Osteoblast (primary cell): ENCODE measurements around the gene SMIM22. TPM values are rescaled to one million over a fixed set of nuclear protein-coding genes. Genes with fewer than 3 reads are reported as not detected.
A peak's percentile ranks its signal among the peaks of the same experiment; 100 is the strongest.

Experiments used
- DNase-seq: peaks from one replicate; pipeline ENCODE4 v3.0.0; 2011; ENCODE audit warnings: low spot score, mixed read lengths; ENCODE audit not compliant: insufficient read length; ENCODE audit errors: missing footprints
- H2AFZ ChIP-seq: 2 replicates; pipeline ENCODE4 v1.6.0; 2011; ENCODE audit warnings: mild to moderate bottlenecking, low read length
- H3K27ac ChIP-seq: 2 replicates; pipeline ENCODE4 v1.5.1; 2011; ENCODE audit warnings: mild to moderate bottlenecking, low read depth, low read length, moderate library complexity
- H3K27me3 ChIP-seq: 2 replicates; pipeline ENCODE4 v1.6.0; 2012; ENCODE audit warnings: mild to moderate bottlenecking, control low read depth, inconsistent platforms, low read length, moderate library complexity; ENCODE audit not compliant: insufficient read depth
- H3K36me3 ChIP-seq: 2 replicates; pipeline ENCODE4 v1.5.1; 2011; ENCODE audit warnings: mild to moderate bottlenecking, low read length, control low read depth, moderate library complexity; ENCODE audit not compliant: insufficient read depth
- H3K4me1 ChIP-seq: 2 replicates; pipeline ENCODE4 v1.5.1; 2011; ENCODE audit warnings: mild to moderate bottlenecking, low read length, control low read depth, moderate library complexity; ENCODE audit not compliant: insufficient read depth
- H3K4me2 ChIP-seq: 2 replicates; pipeline ENCODE4 v1.6.0; 2011; ENCODE audit warnings: mild to moderate bottlenecking, low read length; ENCODE audit not compliant: insufficient read depth
- H3K4me3 ChIP-seq: fragments of 200-600 bp; sonication (generic); 3 replicates; pipeline ENCODE4 v1.5.1; 2012; ENCODE audit warnings: mild to moderate bottlenecking, low read length, inconsistent platforms; ENCODE audit not compliant: insufficient read depth
- H3K79me2 ChIP-seq: 2 replicates; pipeline ENCODE4 v1.6.0; 2012; ENCODE audit warnings: mild to moderate bottlenecking, low read length, control low read depth, inconsistent platforms; ENCODE audit not compliant: insufficient read depth
- H3K9me3 ChIP-seq: 2 replicates; pipeline ENCODE4 v1.5.1; 2011; ENCODE audit warnings: low read depth, low read length, control low read depth
- H4K20me1 ChIP-seq: 2 replicates; pipeline ENCODE4 v1.6.0; 2012; ENCODE audit warnings: mild to moderate bottlenecking, low read length, control low read depth; ENCODE audit not compliant: insufficient read depth
- CTCF ChIP-seq: IDR thresholded peaks from 2 replicates; pipeline ENCODE4 v1.5.1; 2011; ENCODE audit warnings: mild to moderate bottlenecking, low read depth, low read length, moderate library complexity; ENCODE audit errors: extremely low read depth
- total RNA-seq: library from RNA; depleted of rRNA; stranded (reverse); fragments of >200 nt; gene quantifications from 2 replicates; pipeline ENCODE4 v1.2.3, GENCODE V29; 2012

The SMIM22 gene
- total RNA-seq, 1 donor = not detected

GRCh38 chr16:4753227-4753626 is 41.9 kb upstream of the SMIM22 start:
- Histone ChIP-seq H3K27me3 (no peaks in the 10 kb centered on the region), H3K36me3 (peaks cover 41% of the 10 kb centered on the region), H3K4me1 (no peaks in the 10 kb centered on the region), H3K4me2 (no peak overlapping the region), H2AFZ (no peak overlapping the region), H3K9me3 (peaks cover 3% of the 10 kb centered on the region), H3K27ac (no peak overlapping the region), H3K4me3 (no peak overlapping the region), H4K20me1 (peaks cover 10% of the 10 kb centered on the region), H3K79me2 (peaks cover 4% of the 10 kb centered on the region)
- DNase-seq = no peak
- TF ChIP-seq CTCF = no peak

DNA sequence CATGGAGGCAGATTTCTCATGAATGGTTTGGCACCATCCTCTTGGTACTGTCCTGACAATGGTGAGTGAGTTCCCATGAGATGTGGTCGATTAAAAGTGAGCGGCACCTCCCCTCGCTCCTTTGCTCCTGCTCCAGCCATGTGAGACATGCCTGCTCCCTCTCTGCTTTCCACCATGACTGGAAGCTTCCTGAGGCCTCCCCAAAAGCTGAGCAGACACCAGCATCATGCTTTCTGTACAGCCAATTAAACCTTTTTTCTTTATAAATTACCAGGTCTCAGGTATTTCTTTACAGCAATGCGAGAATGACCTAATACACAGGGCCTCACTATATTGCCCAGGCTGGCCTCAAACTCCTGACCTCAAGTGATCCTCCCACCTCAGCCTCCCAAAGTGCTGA is 40.3 kb upstream of the SMIM22 start:
- Histone ChIP-seq H4K20me1 (peaks cover 10% of the 10 kb centered on the region), H3K79me2 (peaks cover 4% of the 10 kb centered on the region), H3K27ac (no peak overlapping the region), H2AFZ (no peak overlapping the region), H3K4me3 (no peak overlapping the region), H3K27me3 (no peaks in the 10 kb centered on the region), H3K9me3 (peaks cover 3% of the 10 kb centered on the region), H3K36me3 (peaks cover 57% of the 10 kb centered on the region), H3K4me2 (no peak overlapping the region), H3K4me1 (no peaks in the 10 kb centered on the region)
- DNase-seq = peak; percentile 15
- TF ChIP-seq CTCF = no peak

DNA sequence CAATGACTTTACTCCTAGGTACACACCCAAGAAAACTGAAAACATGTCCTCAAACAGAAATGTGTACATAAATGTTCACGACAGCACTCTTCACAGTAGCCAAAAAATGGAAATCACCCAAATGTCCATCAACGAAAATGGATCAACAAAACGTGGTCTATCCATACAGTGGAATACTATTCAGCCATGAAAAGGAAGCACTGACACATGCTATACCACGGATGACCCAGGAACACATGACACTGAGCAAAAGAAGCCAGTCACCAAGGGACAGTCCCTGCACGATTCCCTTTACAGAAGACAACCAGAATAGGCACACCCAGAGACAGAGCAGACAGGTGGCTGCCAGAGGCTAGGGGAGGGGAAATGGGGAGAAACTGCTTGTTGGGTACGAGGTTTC is 39.5 kb upstream of the SMIM22 start:
- no peak overlapping the region for H2AFZ ChIP-seq
- no peak overlapping the region for H3K4me2 ChIP-seq
- no peak for DNase-seq
- peaks cover 64% of the 10 kb centered on the region for H3K36me3 ChIP-seq
- no peak overlapping the region for H3K27ac ChIP-seq
- no peaks in the 10 kb centered on the region for H3K27me3 ChIP-seq
- no peak overlapping the region for H3K4me3 ChIP-seq
- H3K79me2 ChIP-seq = peaks cover 4% of the 10 kb centered on the region
- TF ChIP-seq CTCF = no peak
- no peaks in the 10 kb centered on the region for H3K4me1 ChIP-seq
- H4K20me1 ChIP-seq = peaks cover 14% of the 10 kb centered on the region
- peaks cover 3% of the 10 kb centered on the region for H3K9me3 ChIP-seq

- no peak overlapping the region for H2AFZ ChIP-seq
- H3K36me3 ChIP-seq = peaks cover 75% of the 10 kb centered on the region
- peaks cover 10% of the 10 kb centered on the region for H4K20me1 ChIP-seq
These were observed 34.8 kb upstream of the SMIM22 start for GRCh38 chr16:4760221-4760910.

More at GRCh38 chr16:4760221-4760910, 34.8 kb upstream of the SMIM22 start:
- H3K4me2 ChIP-seq = no peak overlapping the region
- H3K9me3 ChIP-seq = peaks cover 3% of the 10 kb centered on the region
- TF ChIP-seq CTCF = no peak
- H3K27ac ChIP-seq = no peak overlapping the region
- no peak overlapping the region for H3K4me3 ChIP-seq
- no peaks in the 10 kb centered on the region for H3K4me1 ChIP-seq
- H3K79me2 ChIP-seq = peaks cover 21% of the 10 kb centered on the region
- H3K27me3 ChIP-seq = no peaks in the 10 kb centered on the region
- peak; percentile 63 for DNase-seq
